GM18505 (cell line): ENCODE measurements around the gene CD81.

Source experiments
- ATAC-seq: cut with Tn5 transposase; IDR thresholded peaks from one replicate; pipeline ENCODE4 v1.9.1; 2021; ENCODE audit not compliant: unreplicated experiment
- POLR2A ChIP-seq: IDR thresholded peaks from 4 replicates; pipeline ENCODE4 v1.6.1; 2011; ENCODE audit warnings: borderline replicate concordance; ENCODE audit not compliant: insufficient read depth, insufficient read length; ENCODE audit errors: extremely low read depth

CD81 gene

DNA sequence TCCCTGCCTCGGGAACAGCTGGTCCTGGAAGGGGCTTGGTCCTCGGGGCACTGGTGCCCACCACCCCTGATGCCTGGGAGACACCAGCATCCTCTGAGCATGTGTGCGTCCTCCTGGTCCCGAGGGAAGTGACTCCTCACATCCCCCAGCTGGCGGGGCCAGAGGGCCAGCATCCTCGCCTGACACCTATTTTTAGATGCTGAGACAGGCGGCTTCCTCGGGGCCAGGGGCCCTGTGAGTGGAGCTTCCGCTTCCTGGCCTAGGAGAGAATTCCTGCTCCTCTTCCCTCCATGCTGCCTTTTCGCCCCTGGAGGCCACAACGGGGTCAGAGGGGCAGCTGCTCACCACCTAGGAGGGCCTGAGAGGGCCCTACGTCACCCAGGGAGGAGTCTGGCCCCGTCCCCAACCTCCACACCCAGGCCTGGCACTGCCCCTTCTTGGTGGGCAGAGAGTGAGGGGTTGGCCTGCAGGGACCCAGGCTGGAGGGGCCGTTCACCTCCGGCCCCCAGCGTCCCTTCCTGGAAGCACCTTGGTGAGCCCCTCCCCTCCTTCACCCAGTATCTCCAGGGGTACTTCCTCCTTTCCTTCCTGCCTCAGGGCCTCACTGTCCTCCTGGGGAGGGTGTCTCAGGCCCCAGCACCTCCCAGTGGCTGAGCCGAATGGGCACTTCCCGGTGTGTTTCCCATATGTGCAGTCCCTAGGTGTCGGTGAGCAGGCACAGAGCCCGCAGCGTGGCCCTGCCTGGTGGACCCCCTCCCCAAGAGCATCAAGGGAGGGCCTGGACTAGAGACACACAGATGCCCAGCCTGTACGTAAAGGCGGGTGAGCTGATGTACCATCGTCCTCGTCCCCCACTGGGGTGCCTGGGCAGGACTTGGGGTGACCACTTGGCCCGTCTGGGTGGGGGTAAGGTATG is 6.1 kb downstream of the CD81 start:
- no peak for TF ChIP-seq POLR2A
- no peak for ATAC-seq

DNA sequence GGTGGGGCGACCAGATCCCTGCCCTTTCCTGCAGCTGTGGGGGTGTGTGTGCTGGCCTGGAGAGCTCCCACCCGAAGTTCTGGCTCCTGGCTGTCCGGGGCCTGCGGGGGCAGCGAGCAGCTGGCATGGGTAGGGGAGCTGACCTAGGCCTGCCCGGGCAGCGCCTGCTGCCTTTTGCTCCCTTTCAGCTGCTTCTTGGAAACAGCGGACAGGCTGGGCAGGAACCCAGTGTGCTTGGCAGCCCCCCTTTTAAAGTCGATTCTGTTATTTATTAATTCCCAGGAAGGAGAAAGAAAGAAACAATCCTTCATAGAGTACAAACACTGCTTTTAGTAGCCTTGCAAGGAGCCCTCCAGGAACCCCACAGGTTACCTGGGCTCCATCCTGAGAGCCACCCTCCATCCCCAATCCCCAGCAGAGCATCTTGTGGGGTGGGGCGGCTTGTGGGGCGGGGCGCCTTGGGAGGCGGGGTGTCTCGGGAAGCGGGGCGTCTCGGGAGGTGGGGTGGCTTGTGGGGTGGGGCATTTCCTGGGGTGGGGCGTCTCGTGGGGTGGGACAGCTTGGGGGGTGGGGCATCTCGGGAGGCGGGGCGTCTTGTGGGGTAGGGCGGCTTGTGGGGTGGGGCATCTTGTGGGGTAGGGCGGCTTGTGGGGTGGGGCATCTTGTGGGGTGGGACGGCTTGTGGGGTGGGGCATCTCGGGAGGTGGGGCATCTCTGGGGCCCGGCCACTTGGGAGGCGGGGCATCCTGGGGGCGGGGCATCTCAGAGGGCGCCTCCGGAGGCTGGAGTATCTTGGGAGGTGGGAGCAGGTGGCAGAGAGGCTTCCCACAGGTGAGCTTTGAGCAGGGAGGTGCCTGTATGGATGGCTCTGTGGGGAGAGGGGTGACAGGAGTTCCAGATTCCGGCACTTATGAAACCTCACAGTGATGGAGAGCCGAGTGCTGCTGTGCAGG is 7.0 kb downstream of the CD81 start:
- no peak for ATAC-seq
- TF ChIP-seq POLR2A: no peak

- no peak for TF ChIP-seq POLR2A
- ATAC-seq: no peak
Observed at GRCh38 chr11:2385156-2386151, 8.3 kb downstream of the CD81 start.

DNA sequence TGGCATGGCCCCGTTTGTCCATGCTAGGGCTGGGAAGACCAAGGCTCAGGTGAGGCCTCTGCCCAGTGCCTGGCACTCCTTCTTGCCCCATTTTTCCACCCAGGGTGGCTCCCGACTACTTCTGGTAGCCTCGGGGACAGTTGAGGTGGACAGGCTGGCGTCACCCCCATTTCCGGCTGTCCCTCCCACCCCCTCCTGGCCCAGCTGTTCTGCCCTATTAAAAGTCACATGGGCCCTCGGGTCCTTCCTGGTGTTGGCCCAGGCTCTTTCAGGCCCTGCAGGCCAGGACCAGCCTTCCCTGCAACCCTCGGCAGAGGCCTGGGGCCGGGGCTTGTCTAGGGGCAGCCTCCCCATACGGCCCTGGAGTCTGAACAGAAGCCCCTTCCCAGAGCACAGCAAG is 9.5 kb downstream of the CD81 start:
- no peak for ATAC-seq

DNA sequence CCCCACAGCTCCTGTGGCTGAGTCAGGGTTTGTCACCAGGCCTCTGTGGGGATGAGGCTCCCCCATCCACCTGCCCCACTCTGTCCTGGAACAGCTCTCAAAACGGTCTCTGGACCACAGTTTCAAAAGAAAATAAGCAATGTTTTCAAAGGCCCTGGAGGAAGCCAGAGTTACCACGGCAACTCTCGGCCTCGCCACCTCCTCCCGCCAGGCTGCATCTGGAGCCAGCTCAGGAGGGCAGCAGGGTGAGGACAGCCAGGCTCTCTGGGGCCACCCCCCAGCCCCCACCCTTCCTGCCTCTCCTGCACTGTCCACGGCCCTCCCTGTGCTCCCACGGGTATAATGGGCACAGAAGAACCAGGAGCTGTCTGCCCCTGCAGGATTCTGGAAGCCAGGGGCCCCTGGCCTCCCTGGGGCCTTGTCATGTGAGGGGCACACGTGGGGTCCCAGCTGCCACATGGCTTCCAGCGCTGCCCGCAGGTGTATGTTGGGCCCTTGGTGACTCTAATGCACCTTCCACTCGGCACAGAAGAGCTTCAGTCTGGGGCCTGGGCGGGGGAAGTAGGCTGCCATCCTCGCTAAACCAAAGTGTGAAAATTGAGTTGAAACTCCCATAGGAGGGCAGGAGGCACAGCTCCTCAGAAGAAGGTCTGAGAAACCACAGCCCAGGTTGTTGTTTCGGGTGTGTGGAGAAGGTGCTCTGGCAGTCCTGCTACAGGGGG is 10.3 kb downstream of the CD81 start:
- no peak for ATAC-seq
- no peak for TF ChIP-seq POLR2A

More for the DNA sequence above, 9.5 kb downstream of the CD81 start:
- TF ChIP-seq POLR2A: no peak

DNA sequence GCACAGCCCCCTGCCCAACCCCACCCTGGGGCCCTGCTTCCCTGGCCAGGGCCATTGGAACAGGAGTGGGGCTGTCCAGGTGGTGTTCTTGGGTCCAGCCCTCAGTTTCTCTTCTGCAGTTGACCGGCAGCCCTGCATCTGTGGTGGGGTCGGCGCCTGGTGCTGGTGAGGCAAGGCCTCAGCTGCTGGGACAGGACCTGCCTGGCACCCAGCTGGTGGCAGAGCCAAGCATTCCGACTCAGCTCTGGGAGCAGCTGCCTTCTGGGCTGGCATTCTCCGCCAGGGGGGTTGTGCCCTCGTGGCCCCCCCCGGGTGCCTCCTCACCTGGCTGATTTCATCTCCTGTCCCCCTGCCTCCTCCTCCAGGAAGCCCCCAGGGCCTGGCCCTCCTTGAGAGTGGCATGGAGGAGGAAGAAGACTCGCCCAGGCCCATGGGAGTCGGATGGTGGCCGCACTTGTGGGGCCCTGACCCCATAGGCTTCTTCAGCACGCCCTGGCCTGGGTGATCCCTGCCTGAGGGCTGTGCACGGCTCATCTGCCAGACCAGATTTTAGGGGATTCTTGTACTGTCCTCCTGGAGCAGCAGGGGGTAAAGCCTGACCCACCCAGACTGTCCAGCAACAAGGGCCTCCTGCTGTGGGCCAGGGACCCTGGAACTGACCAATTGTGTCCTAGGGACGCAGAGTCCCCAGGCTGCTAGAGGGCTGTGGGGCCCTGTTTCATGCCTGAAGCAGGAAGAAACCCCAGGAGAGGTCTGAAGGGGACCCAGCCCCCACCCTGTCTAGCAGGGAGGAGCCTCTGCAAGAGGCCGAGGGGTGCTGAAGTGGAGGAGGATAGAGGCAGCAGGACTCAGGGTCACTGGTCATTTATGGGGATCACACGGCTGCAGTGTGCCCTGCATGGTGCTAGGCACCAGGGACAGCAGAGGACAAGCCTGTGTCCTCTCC is 11.6 kb downstream of the CD81 start:
- TF ChIP-seq POLR2A: no peak
- no peak for ATAC-seq

- no peak for ATAC-seq
- TF ChIP-seq POLR2A: no peak
Observed at GRCh38 chr11:2389377-2390026, 12.4 kb downstream of the CD81 start.

GRCh38 chr11:2390091-2390724 is 13.1 kb downstream of the CD81 start:
- ATAC-seq: no peak

GRCh38 chr11:2390725-2391151 is 13.6 kb downstream of the CD81 start:
- no peak for ATAC-seq
- TF ChIP-seq POLR2A: no peak

More at GRCh38 chr11:2390091-2390724, 13.1 kb downstream of the CD81 start:
- TF ChIP-seq POLR2A: no peak
